GM04503 (cell line): ENCODE data around the gene PRMT7.

ENCODE experiments used
- DNase-seq: peaks from one replicate; pipeline ENCODE4 v3.0.0-alpha.2; 2012; ENCODE audit warnings: low read depth

Gene PRMT7

DNA sequence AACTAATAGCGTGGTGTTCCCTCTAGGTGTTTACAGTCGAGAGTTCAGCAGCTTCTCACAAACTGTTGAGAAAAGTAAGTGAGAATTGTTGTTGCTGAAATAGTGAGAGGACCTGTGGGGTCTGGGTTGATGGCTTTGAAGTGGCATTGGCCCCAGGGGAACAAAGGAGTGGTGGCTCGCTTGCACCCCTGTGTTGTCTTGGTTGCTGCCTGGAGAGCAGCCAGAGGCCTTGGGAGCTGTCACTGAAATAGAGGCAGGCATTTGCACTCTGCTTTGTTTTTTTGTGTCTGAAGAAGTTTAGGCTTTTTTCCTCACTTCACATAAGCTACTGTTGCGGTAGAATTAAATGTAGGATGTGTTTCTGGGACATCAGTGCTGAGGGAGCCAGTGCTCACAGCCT, 36.8 kb downstream of the PRMT7 start:
- no peak for DNase-seq

DNA sequence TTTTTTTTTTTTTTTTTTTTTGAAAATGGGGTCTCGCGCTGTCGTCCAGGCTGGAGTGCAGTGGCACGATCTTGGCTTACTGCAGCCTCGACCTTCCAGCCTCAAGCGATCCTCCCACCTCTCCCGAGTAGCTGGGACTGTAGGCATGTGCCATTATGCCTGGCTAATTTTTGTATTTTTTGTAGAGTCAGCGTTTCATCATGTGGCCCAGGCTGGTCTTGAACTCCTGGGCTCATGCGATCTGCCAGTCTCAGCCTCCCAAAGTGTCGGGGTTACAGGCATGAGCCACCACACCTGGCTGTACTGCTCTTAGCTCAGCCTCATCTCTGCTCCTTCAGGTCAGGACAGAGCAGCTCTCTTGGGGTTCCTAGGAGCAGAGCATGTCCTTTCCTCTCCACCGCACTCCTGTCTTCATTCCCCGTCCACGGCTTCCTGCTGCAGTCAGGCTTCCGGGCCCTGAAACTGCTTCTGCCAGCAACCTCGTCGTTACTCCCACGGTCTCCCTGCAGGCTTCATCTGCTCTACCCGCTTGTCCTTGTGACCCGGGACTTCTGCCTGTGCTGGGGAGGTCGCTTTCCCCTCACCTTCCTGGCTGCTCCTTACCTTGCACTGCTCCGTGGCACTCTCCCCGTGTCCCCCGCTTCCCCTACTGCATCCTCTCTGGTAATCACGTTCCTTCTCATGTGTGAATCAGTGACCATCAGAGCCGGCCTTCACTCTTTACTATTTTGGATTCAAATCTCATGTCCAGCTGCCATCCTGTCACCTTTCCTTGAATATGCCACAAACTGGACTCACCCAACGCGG, 38.0 kb downstream of the PRMT7 start:
- no peak for DNase-seq

DNA sequence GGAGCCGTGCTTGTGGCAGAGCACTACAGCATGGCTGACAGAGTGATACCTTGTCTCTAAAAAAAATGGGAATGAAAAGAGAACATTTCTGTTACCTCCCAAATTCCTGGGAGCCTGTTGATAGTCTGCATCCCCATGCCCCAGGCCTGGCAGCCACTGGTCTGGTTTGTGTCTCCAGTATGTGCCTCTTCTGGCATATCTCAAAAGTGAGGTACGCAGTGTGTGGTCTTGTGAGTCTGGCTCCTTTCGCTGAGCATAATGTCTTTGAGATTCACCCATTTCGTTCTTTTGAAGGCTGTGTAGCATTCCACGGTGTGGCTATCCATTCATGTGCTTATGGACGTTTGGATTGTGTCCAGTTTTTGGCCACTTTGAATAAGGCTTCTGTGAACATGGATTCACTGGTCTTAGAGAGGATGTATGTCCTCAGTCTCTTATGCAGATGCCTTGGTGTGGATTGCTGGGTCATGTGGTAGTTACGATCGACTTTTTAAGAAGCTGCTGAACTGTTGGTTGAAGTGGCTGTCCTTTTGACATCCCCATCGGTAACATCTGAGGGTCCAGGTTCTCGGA, 39.1 kb downstream of the PRMT7 start:
- no peak for DNase-seq

DNA sequence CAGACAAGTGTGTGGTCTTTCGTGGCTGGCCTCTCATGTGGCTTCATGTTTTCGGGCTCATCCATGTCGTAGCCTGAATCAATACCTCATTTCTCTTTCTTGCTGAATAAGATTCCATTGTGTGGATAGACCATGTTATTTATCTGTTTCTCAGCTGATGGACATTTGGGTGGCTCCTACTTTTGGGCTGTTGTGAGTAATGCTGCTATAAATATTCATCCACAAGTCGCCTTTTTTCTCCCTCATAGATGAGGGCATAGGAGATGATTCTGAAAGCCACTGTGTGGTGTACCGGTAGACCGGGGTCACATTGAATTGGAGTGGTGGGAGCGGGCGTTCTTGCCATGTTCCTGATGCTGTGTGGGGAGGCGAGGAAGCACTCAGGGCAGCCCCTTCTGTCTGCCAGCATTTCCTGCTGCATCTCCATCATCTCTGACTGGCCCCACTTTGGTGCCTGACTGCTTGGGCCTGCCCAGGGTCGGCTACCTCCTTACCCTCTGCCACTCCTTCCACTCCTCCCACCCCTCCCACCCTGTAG, 40.1 kb downstream of the PRMT7 start:
- no peak for DNase-seq

DNA sequence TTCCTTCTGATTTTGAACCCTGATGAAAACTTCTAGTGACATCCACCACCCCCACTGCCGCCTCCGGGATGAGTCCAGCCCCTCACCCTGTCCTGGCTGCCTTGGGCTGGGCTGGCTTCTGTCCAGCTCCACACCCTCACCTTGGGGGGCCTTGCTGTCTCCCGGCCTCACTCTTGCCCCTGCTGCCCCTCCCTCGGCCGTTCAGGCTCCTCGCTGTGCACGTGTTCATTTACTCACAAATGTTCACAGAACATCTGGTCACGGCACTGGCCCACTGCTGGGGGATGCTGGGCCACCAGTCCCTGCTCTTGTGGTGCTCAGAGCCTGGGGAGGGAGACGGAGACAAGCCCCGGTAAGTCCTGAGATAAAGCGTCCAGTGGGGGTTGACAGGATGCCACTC, 40.6 kb downstream of the PRMT7 start:
- no peak for DNase-seq

DNA sequence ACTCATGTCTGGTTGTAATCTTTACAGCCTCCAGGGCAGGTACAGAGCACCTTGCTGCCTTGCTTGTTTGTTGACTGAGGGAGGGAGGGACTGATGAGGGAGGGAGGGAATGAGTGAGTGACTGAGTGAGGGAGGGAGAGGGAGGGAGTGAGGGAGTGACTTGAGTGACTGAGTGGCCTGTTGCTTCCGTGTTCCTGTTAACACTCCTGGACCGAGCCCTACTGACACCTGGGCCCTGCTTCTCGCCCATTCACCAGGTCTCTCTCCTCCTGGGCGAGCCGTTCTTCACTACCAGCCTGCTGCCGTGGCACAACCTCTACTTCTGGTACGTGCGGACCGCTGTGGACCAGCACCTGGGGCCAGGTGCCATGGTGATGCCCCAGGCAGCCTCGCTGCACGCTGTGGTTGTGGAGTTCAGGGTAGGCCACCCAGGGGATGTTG, 41.2 kb downstream of the PRMT7 start:
- DNase-seq: no peak

DNA sequence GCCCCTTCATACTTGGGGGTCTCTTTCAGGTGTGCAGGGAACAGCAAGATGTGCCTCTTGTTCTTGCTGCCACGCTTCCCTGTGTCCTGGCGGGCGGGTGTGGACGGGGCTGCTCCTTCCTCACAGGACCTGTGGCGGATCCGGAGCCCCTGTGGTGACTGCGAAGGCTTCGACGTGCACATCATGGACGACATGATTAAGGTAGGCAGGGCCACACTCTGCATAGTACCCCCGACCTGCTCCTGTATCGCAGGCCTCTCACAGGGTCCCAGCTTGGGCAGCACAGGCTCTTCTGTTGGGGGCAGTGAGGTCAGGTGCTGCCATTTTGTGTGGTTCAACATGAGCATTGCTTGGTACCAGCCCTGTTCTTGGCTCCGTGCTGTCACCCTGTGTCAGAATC, 42.5 kb downstream of the PRMT7 start:
- no peak for DNase-seq

DNA sequence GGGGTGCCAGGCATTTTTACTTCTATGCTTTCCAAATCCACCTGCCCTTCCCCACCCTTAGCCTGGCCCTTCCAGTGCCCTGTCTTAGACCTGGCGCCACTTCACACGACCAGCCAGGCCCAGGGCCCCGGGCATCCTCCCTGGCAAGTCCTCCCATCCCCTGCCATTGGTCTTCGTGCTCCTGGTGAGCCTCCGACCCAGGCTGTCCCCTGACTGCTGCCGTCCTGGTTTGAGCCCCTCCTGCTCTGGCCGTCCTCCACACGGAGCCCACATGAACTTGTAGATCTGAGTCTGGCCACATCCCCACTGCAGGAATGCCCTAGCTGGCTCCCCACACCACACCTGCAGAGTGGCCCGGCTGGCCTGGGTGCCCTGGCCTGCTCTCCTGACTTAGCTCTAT, 44.0 kb downstream of the PRMT7 start:
- no peak for DNase-seq

DNA sequence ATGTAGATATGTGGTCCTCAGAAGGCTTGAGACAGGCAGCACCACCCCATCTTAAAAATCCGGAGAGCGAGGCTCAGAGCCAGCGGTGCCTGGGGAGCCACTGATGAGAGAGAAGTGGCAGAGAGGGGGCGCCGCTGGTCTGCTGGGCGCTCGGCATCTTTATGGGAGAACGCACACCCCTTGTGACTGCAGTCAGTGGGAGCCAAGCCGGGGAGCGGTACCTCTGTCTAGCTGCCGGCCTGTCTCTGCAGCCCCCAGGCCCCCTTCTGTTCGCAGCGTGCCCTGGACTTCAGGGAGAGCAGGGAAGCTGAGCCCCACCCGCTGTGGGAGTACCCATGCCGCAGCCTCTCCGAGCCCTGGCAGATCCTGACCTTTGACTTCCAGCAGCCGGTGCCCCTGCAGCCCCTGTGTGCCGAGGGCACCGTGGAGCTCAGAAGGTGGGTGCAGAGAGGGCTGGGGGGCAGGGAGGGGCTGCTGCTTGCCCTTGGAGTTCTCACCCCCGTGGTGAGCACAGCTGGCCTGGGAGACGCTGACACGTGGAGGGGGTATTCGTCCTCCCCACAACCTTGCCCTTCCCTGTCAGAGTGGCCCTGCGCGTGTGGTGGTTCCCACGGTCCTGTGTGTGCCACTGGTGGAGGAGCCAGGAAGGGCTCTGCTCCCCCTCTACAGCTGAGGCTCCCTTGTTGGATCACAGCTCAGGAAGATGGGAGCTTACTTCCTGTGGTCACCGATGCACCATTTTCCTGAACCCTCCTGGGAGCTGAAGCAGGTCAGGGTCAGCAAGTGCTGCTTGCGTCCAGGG, 44.8 kb downstream of the PRMT7 start:
- DNase-seq: no peak

DNA sequence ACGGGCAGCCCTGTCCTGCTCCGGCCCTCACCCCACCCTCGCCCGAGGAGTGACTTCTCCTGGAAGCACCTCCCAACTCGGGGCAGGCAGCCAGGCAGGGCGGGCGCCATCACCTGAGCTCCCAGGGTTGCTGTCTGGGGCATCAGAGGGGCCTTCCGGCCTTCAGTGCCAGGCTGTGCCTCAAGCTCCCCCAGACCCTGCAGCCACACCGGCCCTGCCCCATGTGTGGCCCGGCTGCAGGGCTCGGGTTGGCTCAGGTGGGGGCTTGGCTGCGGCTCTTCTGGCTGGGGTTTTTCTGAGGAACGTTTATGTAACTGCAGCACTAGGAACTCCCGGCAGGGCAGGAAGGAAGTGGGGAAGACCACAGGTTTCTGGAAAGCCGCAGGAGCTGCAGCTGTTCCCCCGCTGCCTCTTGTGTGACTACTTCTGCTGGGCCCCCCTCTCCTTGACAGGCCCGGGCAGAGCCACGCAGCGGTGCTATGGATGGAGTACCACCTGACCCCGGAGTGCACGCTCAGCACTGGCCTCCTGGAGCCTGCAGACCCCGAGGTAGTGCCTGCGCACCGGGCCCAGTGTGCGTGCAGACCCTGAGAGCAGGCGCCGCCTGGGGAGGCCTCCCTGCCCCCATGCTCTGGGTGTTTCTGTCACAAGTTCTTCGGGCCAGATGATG, 45.6 kb downstream of the PRMT7 start:
- DNase-seq: no peak

DNA sequence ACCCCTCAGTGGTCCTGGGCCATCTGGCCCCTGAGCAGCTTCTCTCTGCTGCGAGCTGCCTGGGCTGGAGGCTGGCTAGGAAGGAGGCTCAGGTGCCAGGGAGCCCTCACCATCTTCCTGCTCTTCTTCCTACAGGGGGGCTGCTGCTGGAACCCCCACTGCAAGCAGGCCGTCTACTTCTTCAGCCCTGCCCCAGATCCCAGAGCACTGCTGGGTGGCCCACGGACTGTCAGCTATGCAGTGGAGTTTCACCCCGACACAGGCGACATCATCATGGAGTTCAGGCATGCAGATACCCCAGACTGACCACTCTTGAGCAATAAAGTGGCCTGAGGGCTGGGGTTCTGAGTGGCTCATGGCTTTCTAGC, 46.1 kb downstream of the PRMT7 start:
- no peak for DNase-seq

DNA sequence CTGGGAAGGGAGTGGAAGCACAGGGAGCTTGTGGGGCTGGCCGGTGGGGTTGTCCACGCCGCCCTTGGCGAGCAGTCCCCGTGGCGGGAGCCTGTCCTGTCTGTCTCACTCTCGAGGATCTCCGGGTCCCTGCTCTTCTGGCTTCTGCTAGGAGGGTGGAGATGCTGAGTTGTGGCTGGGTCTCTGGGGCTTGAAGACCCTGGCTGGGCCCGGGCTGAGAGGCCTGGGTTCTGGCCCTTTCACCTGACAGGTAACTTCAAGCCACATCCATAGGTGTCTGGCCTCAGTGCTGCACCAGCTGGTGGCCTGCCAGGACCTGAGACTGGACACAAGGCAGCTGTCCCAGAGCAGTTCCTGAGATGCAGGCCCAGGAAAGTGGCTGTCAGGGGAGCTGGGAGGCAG, 46.7 kb downstream of the PRMT7 start:
- no peak for DNase-seq

DNA sequence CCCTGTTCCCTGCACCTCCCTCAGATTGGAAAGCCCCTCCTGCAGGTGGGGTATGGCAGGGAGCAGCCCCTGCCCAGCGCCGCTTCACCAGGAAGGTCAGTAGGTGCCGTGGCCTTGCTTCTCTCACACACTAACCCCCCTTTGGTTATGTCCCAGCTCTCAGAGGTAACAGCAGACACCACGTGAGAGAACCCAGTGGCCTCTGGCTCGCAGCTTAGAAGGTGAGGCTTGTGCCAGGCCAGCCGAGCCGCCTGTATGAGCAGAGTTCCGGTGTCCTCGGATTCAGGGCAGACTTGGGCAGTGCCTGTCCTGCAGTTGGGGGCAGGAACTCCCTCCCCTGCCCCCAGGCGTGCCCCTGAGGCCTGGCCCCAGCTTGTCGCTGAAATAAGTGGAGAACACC, 47.1 kb downstream of the PRMT7 start:
- no peak for DNase-seq

DNA sequence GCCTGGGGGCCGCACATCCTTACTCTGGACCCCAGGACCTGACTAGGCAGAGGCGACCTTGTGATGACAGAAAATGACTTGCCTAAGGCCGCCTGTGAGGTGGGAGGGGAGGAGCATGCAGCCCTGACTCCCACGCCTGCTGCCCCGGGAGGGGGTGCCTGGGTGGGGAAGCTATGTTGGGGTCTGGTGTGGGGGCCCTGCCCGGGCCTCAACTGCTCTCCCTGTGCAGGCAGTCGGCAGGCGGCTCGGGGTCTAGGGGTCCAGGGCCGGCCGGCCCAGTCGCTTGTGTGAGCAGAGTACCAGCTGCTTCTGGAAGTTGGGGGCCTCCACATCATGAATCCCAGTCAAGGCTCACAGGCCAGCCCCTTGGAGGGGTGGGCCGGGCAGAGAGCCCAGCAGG, 48.1 kb downstream of the PRMT7 start:
- no peak for DNase-seq

DNA sequence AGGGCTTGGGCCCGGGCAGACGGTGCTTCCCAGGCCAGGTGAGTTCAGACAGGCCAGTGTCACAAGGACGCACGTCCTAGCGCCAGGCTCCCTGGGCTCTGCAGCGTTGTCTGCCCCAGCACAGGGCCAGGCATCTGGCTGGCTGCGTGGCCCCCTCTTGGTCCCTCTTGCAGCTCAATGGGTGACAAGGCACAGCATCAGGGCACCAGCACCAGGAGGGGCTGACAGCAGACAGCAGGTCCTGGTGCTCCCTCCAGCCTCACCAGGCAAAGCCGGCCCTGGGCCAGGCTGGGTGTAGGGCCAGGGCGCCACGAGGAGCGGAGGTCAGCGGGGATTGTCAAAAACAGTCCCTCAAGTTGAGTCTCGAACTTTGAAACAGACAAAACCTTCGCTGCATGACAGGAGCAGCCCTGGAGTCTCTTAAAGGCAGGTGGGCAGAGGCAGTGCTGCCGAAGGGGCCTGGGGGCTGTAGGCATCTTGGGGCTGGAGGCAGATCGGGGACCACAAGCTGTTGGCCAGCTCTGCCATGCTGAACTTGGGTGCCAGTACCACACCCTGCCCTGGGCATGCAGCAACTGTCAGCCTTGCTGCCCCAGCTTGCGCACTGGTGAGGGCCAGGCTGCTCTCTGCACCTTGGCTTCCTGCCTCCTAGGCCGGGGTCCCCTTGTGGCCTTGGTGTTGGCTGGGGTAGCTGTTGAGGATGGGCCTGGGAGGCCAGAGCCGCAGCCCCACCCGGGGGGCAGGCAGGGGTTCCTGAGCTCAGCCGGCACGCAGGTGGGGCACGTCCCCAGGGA, 48.8 kb downstream of the PRMT7 start:
- no peak for DNase-seq

DNA sequence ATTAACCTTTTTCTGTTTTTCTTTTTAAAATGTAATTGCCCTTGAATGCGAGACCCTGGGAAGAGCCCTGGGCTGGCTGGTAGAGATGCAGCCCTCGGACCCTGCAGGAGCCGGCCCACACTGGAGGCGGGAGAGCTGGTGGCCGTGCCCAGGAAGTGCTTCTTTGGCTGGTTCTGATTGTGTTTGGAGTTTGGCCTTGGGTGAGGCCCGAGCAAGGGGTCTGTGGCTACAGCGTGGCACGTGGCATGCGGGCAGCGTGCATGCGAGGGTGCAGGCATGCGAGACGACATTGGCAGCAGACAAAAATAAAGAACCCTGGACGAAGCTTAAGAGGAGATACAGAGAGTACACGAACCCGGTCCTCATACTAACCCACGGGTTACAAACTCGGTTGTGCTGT, 49.7 kb downstream of the PRMT7 start:
- DNase-seq: no peak

DNA sequence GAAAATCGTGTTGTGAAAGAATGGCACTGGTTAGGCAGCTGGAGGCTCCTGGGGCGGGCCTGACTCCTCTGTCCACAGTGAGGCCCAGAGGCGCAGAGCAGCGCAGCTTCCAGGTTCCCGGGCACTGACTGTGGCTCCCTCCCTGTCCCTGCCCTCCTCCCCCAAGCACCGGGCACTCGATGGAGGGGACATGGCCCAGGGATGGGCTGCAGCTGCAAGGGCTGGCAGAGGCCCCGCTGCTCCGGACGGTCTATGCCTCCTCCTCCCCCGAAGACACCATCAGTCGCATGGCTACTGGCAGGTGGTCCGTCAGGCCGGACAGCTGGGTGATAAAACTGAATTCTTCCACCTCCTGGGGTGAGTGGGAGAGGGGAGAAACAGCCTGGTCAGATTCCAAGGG, 50.1 kb downstream of the PRMT7 start:
- DNase-seq: no peak

DNA sequence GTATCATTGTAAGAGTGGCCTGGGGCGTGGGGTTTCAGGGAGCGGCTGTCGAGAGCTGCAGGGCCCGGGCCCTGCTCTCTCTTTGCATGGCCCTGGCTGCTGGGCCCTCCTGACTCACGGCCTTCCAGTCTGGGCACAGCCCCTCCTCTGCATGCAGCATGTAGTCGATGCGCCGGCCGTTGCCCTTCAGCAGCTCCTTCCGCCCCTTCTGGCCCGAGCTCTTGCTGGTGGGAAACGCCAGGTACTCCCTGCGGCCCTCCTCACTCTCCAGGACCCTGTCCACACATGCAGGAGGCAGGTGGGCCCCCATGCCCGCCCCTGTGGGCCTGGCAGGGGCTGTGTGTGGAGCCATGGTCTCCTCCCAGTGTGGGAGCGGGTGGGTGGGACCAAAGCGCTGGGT, 50.7 kb downstream of the PRMT7 start:
- DNase-seq: no peak

DNA sequence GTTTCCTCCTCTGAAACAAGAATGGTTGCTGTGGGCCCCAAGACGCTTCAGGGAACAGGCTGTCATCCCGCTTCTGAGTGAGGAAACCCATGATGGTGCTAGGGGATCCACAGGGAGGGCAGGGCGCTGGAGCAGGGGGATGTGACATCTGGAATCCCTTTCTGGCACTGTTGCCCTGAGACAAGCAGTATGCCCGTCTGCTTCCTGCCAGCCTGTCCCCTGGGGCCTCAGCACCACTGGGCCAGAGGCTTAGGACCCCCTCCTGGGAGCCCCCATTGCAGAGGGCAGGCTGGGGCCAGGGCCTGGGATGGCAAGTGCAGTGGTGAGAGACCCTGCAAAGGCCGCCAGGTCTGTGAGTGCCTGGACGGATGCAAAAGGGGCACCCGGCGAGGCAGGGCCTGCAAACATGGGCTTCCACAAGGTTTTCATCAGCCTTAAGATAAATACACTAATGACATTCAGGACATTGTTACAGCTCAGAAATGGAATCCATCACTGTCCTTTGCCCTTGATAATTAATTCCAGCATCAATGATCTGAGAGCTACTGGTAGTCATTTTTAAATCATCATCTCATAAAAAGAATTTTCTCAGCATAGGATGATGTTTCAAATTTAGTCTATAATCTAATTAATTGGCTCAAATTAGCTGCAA, 51.6 kb downstream of the PRMT7 start:
- no peak for DNase-seq

DNA sequence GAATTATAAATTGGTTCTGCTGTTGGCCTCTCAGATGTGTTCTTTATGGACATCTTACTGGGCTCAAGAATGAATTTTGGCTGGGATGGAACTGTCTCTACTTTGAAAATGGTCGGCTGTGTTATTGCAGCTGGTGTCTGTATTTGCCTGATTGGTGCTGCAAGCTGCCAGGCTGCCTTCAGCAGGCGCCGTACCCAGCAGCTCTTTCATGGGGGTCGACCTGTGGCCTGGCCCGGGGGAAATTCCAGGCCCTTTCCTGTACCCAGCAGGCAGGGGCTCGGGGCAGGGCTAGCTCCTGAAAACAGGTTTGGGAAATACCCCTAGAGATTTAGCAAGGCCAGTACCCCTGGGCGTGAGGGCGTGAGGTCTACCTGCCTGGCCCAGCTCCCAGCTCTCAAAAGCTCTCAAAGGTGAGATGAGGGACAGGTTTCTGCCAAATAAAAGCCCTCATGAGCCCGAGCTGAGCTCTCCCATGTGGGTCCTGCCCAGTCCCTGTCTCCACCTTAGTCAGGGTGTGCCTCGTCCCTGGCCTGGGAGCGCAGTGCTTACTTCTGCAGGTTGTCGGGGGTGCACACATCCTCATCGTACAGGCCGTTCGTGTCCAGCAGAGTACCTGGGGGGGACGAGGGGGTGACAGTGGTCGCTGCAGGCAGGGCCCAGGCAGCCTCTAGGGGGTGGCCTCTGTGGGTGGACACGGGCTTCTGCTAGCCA, 52.3 kb downstream of the PRMT7 start:
- no peak for DNase-seq
